Immature natural killer cell (primary cell): Measurements from ENCODE around the gene DBP. TPM values are rescaled to one million over a fixed set of nuclear protein-coding genes. Genes with fewer than 3 reads are reported as not detected.

ENCODE experiments used
- DNase-seq, 3 donors: peaks; one replicate each; pipeline ENCODE4 v3.0.0; 2022; ENCODE audit warnings: mixed read lengths in 1 of 3
- H3K27ac Mint-ChIP-seq, 6 donors: one replicate each; pipeline ENCODE4 v1.8.0; 2020; ENCODE audit warnings: mixed read lengths in 6 of 6, mild to moderate bottlenecking in 5 of 6, inconsistent platforms in 4 of 6, moderate library complexity in 3 of 6
- H3K27me3 Mint-ChIP-seq, 3 donors: one replicate each; pipeline ENCODE4 v1.8.0; 2020 to 2021; ENCODE audit warnings: low read depth in 3 of 3, mild to moderate bottlenecking in 3 of 3, mixed read lengths in 3 of 3, moderate library complexity in 3 of 3, inconsistent platforms in 1 of 3
- H3K36me3 Mint-ChIP-seq, 3 donors: one replicate each; pipeline ENCODE4 v1.8.0; 2020; ENCODE audit warnings: mixed read lengths in 3 of 3, inconsistent platforms in 2 of 3, mild to moderate bottlenecking in 2 of 3
- H3K4me1 Mint-ChIP-seq, 2 donors: one replicate each; pipeline ENCODE4 v1.8.0; 2020; ENCODE audit warnings: inconsistent platforms in 2 of 2, mild to moderate bottlenecking in 2 of 2, mixed read lengths in 2 of 2, moderate library complexity in 1 of 2
- H3K4me3 Mint-ChIP-seq, 5 donors: one replicate each; pipeline ENCODE4 v1.8.0; 2020; ENCODE audit warnings: mild to moderate bottlenecking in 5 of 5, mixed read lengths in 5 of 5, inconsistent platforms in 3 of 5, moderate library complexity in 3 of 5
- H3K9me3 Mint-ChIP-seq, 6 donors: one replicate each; pipeline ENCODE4 v1.8.0; 2020; ENCODE audit warnings: mild to moderate bottlenecking in 6 of 6, mixed read lengths in 6 of 6, inconsistent platforms in 4 of 6, moderate library complexity in 3 of 6
- polyA plus RNA-seq, 3 donors: library from polyadenylated mRNA; unstranded; fragments of 300-500 nt; fragmentation: Illumina TruSeq; gene quantifications; one replicate each; pipeline ENCODE4 v1.2.3, GENCODE V29; 2021

The DBP gene
- polyA plus RNA-seq, 3 donors from 2014 or later: 23.6 to 65.1 (median 26.3) TPM

GRCh38 chr19:48598996-48599700 is 38.0 kb downstream of the DBP start:
- Mint-ChIP-seq H3K9me3 (no peaks in the 10 kb centered on the region), H3K4me1 (no peaks in the 10 kb centered on the region), H3K27ac (no peak overlapping the region), H3K36me3 (no peaks in the 10 kb centered on the region), H3K27me3 (peaks cover 0 to 3% (median 0%) of the 10 kb centered on the region in 3 donors), H3K4me3 (no peak overlapping the region)
- DNase-seq: no peak

- no peaks in the 10 kb centered on the region for H3K4me1 Mint-ChIP-seq
- H3K36me3 Mint-ChIP-seq: no peaks in the 10 kb centered on the region
- no peaks in the 10 kb centered on the region for H3K9me3 Mint-ChIP-seq
- H3K27me3 Mint-ChIP-seq: peaks cover 0 to 3% (median 0%) of the 10 kb centered on the region in 3 donors
- DNase-seq: peak in 1 of 3 donors; percentile 39
- H3K27ac Mint-ChIP-seq: peak overlapping the region in 2 of 6 donors; percentile 30 to 39
- peak overlapping the region in 1 of 5 donors; percentile 55 for H3K4me3 Mint-ChIP-seq
Measured at GRCh38 chr19:48596679-48597465, 40.3 kb downstream of the DBP start.

DNA sequence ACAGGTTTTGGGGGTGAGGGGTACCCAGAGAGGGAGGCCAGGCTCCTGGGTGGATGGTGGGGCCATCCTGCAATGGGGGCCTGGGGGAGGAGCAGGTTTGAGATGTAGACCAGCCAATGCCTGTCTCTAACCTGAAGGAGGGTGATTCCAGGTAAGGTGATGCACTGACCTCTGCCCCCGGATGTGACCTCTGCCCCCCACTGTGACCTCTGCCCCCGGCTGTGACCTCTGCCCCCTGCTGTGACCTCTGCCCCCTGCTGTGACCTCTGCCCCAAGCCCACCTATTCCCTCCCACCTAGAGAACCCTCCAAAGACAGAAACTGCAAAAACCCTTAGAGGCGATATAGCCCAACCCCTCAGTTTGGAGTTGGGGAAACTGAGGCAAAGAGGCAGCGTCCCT is 40.9 kb downstream of the DBP start:
- H3K27ac Mint-ChIP-seq: no peak overlapping the region
- H3K9me3 Mint-ChIP-seq: no peaks in the 10 kb centered on the region
- H3K4me1 Mint-ChIP-seq: no peaks in the 10 kb centered on the region
- H3K36me3 Mint-ChIP-seq: no peaks in the 10 kb centered on the region
- H3K27me3 Mint-ChIP-seq: peaks cover 0 to 3% (median under 1%) of the 10 kb centered on the region in 3 donors
- H3K4me3 Mint-ChIP-seq: no peak overlapping the region
- no peak for DNase-seq

DNA sequence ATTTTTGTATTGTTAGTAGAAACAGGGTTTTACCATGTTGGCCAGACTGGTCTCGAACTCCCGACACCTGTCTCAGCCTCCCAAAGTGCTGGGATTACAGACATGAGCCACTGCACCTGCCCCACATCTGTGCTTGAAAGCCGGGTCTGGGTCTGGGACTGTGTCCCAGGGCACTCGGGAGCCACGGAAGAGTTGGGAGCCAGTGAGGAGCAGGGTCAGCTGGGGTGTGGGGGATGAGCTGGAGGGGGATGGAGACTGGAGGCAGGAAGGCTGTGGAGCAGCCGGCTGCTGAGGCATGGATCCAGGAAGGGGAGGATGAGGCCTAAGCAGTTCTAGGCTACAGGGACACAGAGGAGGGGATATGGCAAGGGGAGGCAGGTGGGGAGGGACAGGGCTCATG is 41.3 kb downstream of the DBP start:
- H3K9me3 Mint-ChIP-seq: no peaks in the 10 kb centered on the region
- H3K36me3 Mint-ChIP-seq: no peaks in the 10 kb centered on the region
- H3K27me3 Mint-ChIP-seq: peaks cover 0 to 3% (median 1%) of the 10 kb centered on the region in 3 donors
- no peaks in the 10 kb centered on the region for H3K4me1 Mint-ChIP-seq
- H3K27ac Mint-ChIP-seq: no peak overlapping the region
- no peak for DNase-seq
- no peak overlapping the region for H3K4me3 Mint-ChIP-seq

DNA sequence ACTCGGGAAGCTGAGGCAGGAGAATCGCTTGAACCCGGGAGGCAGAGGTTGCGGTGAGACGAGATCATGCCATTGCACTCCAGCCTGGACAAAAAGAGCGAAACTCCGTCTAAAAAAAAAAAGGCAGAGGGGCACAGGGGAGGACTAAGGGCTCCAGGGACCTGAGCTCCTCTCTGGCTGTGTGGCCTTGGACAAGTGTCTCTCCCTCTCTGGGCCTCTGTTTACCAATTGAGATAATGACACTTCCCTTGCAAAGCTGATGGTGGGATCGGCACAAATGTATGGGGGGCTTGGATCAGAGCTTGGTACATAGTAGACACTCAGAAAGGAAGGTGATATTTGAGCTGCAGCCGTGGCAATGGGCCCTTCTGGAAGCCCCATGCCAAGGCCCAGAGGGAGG is 42.0 kb downstream of the DBP start:
- Mint-ChIP-seq H3K4me3 (peak overlapping the region in 1 of 5 donors; percentile 27), H3K27ac (peak overlapping the region in 2 of 6 donors; percentile 14 to 58), H3K27me3 (peaks cover 0 to 1% (median 0%) of the 10 kb centered on the region in 3 donors), H3K36me3 (no peaks in the 10 kb centered on the region), H3K4me1 (no peaks in the 10 kb centered on the region), H3K9me3 (no peaks in the 10 kb centered on the region)
- DNase-seq: no peak

GRCh38 chr19:48591021-48591420 is 46.2 kb downstream of the DBP start:
- no peaks in the 10 kb centered on the region for H3K36me3 Mint-ChIP-seq
- H3K4me3 Mint-ChIP-seq: no peak overlapping the region
- H3K4me1 Mint-ChIP-seq: peaks cover 6 to 8% of the 10 kb centered on the region in 2 donors
- H3K27me3 Mint-ChIP-seq: peaks cover 0 to 1% (median 0%) of the 10 kb centered on the region in 3 donors
- DNase-seq: no peak
- no peaks in the 10 kb centered on the region for H3K9me3 Mint-ChIP-seq
- no peak overlapping the region for H3K27ac Mint-ChIP-seq

GRCh38 chr19:48588670-48589401 is 48.3 kb downstream of the DBP start:
- H3K36me3 Mint-ChIP-seq: no peaks in the 10 kb centered on the region
- H3K27ac Mint-ChIP-seq: peak overlapping the region in 2 of 6 donors; percentile 72 to 81
- H3K9me3 Mint-ChIP-seq: no peaks in the 10 kb centered on the region

DNA sequence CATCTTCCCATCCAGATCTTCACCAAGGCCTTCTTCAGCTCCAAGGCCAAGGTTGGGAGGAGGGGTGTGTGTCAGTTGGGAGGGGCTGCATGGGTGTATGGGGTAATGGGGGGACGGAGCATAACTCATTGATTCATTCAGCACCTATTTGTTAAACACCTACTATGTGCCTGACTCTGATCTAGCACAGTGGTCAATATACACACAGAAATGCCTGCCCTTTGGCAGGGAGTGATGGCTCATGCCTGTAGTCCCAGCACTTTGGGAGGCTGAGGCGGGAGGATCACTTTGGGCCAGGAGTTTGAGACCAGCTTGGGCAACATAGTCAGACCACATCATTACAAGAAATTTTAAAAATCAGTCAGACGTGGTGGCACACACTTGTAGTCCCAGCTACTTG is 49.8 kb downstream of the DBP start:
- no peak overlapping the region for H3K4me3 Mint-ChIP-seq
- no peak overlapping the region for H3K27ac Mint-ChIP-seq
- peaks cover 1 to 6% (median 5%) of the 10 kb centered on the region in 3 donors for H3K27me3 Mint-ChIP-seq
- H3K4me1 Mint-ChIP-seq: peaks cover 8 to 9% of the 10 kb centered on the region in 2 donors
- H3K9me3 Mint-ChIP-seq: no peaks in the 10 kb centered on the region
- H3K36me3 Mint-ChIP-seq: no peaks in the 10 kb centered on the region
- no peak for DNase-seq

More at GRCh38 chr19:48588670-48589401, 48.3 kb downstream of the DBP start:
- H3K4me3 Mint-ChIP-seq: peak overlapping the region; percentile 12 to 85 (median 73)
- DNase-seq: peak; percentile 76 to 84 (median 79)
- H3K4me1 Mint-ChIP-seq: peaks cover 8 to 9% of the 10 kb centered on the region in 2 donors
- peaks cover 1 to 4% (median 2%) of the 10 kb centered on the region in 3 donors for H3K27me3 Mint-ChIP-seq

DNA sequence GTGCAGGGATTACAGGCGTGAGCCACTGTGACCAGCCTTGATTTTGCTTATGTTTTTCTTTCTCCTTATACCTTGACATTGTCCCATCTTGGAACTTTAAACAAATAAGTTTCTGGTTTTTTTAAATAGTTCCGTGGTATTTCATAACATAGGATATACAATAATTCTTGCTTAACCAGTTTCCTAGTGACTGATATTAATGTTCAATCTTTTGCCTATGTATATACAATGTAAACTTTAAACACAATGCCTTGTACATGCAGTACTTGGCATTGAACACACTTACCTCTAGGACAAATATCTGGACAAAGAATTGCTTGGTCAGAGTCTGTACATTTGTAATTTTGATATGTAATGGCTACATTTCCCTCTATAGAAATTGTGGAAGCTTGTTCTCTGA is 55.0 kb downstream of the DBP start:
- H3K27me3 Mint-ChIP-seq: peaks cover 1 to 6% (median 5%) of the 10 kb centered on the region in 3 donors
- H3K36me3 Mint-ChIP-seq: no peaks in the 10 kb centered on the region
- H3K4me1 Mint-ChIP-seq: peaks cover 0 to 2% of the 10 kb centered on the region in 2 donors

More for the DNA sequence above, 55.0 kb downstream of the DBP start:
- Mint-ChIP-seq H3K9me3 (no peaks in the 10 kb centered on the region), H3K27ac (no peak overlapping the region), H3K4me3 (no peak overlapping the region)
- no peak for DNase-seq

Other genes with a start within 250 kb of the DBP start
- 10 to 100 TPM; 14.8 to 30.5 (median 20.2) TPM for gene KDELR1, start 245.8 kb downstream of the DBP start, polyA plus RNA-seq
- gene GRIN2D, start 243.7 kb downstream of the DBP start, polyA plus RNA-seq: not detected
- 10 to 100 TPM; 32.3 to 42.4 (median 34.6) TPM for gene GRWD1, start 191.4 kb downstream of the DBP start, polyA plus RNA-seq
- under 1 TPM in 2 of 3 donors, not detected in 1; 0.06 to 0.07 TPM for gene KCNJ14, start 181.8 kb downstream of the DBP start, polyA plus RNA-seq
- gene CYTH2, start 168.0 kb downstream of the DBP start, polyA plus RNA-seq: 10 to 100 TPM; 14.4 to 37.6 (median 29.6) TPM
- gene LMTK3, start 125.5 kb downstream of the DBP start, polyA plus RNA-seq: not detected
- not detected for gene SULT2B1, start 85.2 kb downstream of the DBP start, polyA plus RNA-seq
- not detected for gene SPACA4, start 30.6 kb downstream of the DBP start, polyA plus RNA-seq
- gene FAM83E, start 22.3 kb downstream of the DBP start, polyA plus RNA-seq: not detected
- 1,000 to 10,000 TPM in 1 of 3 donors, 100 to 1,000 TPM in 2; 938 to 1,525 (median 950) TPM for gene RPL18, start 18.2 kb downstream of the DBP start, polyA plus RNA-seq
- 10 to 100 TPM; 10.5 to 14.5 (median 14.1) TPM for gene SPHK2, start 17.9 kb downstream of the DBP start, polyA plus RNA-seq
- 10 to 100 TPM in 1 of 3 donors, 1 to 10 TPM in 2; 1.8 to 16.4 (median 3.6) TPM for gene CA11, start 8.8 kb upstream of the DBP start, polyA plus RNA-seq
- gene NTN5, start 35.6 kb upstream of the DBP start, polyA plus RNA-seq: under 1 TPM in 1 of 3 donors, not detected in 2; 0.46 TPM
- gene FUT2, start 58.6 kb upstream of the DBP start, polyA plus RNA-seq: under 1 TPM in 1 of 3 donors, not detected in 2; 0.21 TPM
- gene MAMSTR, start 82.3 kb upstream of the DBP start, polyA plus RNA-seq: 1 to 10 TPM in 1 of 3 donors, under 1 TPM in 1, not detected in 1; 0.17 to 1.1 TPM
- under 1 TPM in 1 of 3 donors, not detected in 2; 0.10 TPM for gene RASIP1, start 103.2 kb upstream of the DBP start, polyA plus RNA-seq
- gene IZUMO1, start 109.5 kb upstream of the DBP start, polyA plus RNA-seq: not detected
- gene FUT1, start 115.3 kb upstream of the DBP start, polyA plus RNA-seq: not detected
- not detected for gene FGF21, start 118.1 kb upstream of the DBP start, polyA plus RNA-seq
- 10 to 100 TPM; 18.0 to 21.3 (median 19.9) TPM for gene BCAT2, start 173.7 kb upstream of the DBP start, polyA plus RNA-seq
- gene HSD17B14, start 199.1 kb upstream of the DBP start, polyA plus RNA-seq: not detected
- gene PLEKHA4, start 231.2 kb upstream of the DBP start, polyA plus RNA-seq: 1 to 10 TPM; 3.0 to 5.9 (median 4.8) TPM
- 100 to 1,000 TPM in 1 of 3 donors, 10 to 100 TPM in 2; 41.7 to 149 (median 48.8) TPM for gene PPP1R15A, start 235.0 kb upstream of the DBP start, polyA plus RNA-seq